ENCODE data around the gene IGFBPL1. TPM values are rescaled to one million over a fixed set of nuclear protein-coding genes. Genes with fewer than 3 reads are reported as not detected.

The IGFBPL1 gene
- total and polyA plus RNA-seq, 2 of the 8 experiments (the other 6 are each of a cell fraction or from before 2014, with no cell fraction given): 31.3 to 33.8 TPM

DNA sequence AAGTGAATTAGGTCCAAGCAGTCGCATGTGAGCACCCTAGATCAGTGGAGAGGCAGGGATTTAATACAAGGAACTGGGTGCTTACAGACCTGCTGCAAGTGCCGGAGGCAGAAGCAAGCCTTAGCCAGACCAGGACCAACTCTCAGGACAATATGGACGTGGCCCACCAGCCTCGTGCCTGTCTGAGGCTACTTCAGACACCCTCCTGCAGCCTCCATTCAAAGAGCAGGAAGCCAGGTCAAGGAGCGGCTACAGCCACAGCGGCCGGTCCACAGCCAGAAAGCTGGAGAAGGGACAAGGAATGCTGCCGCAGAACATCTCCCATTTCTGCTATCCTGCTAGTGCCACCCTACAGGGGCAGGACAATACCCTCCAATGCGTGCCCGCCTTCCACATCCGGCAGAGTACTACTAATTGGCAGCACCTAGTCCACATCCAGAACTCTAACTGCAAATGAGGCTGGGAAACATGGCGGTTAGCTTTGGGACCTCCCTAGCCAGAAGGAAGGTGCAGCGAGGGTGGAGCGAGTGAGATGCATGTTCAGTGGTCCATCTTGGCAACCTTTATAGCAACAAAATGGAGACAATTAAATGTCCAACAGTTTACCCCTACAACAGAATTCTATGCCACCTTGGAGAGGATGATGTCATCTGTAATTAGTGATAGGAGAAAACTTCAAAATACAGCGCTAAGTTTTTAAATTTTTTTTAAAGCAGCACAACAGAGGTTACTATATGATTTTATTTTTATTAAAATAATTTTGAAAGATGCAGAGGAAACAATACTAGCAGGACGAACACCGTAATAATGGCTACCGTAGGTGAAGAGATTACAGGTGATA, 32.8 kb downstream of the IGFBPL1 start:
- peak overlapping the region; percentile 85 to 96; a peak in 3 of 4 replicates for H3K4me2 ChIP-seq (ENCODE audit: insufficient read depth in 1 of 2, low read depth in 2 of 2, low read length in 2 of 2)
- TF ChIP-seq CBX5 (IDR thresholded peaks at IDR 0.05; ENCODE audit: low read depth, low read length) (no peak), KDM1A (IDR thresholded peaks at IDR 0.05; ENCODE audit: borderline replicate concordance, low read length) (no peak), SUZ12 (IDR thresholded peaks at IDR 0.05; ENCODE audit: low read length) (no peak), CTBP2 (IDR thresholded peaks at IDR 0.05; ENCODE audit: borderline replicate concordance, insufficient read depth, insufficient read length, low read length) (no peak), YY1 (IDR thresholded peaks at IDR 0.05; ENCODE audit: low read depth, low read length) (no peak), KDM5A (IDR thresholded peaks at IDR 0.05; ENCODE audit: low read length) (no peak)
- TF ChIP-seq, protein P1, sequence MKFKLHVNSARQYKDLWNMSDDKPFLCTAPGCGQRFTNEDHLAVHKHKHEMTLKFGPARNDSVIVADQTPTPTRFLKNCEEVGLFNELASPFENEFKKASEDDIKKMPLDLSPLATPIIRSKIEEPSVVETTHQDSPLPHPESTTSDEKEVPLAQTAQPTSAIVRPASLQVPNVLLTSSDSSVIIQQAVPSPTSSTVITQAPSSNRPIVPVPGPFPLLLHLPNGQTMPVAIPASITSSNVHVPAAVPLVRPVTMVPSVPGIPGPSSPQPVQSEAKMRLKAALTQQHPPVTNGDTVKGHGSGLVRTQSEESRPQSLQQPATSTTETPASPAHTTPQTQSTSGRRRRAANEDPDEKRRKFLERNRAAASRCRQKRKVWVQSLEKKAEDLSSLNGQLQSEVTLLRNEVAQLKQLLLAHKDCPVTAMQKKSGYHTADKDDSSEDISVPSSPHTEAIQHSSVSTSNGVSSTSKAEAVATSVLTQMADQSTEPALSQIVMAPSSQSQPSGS (IDR thresholded peaks at IDR 0.05; ENCODE audit: low read length): no peak
- TF ChIP-seq, protein P2, sequence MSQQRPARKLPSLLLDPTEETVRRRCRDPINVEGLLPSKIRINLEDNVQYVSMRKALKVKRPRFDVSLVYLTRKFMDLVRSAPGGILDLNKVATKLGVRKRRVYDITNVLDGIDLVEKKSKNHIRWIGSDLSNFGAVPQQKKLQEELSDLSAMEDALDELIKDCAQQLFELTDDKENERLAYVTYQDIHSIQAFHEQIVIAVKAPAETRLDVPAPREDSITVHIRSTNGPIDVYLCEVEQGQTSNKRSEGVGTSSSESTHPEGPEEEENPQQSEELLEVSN (IDR thresholded peaks at IDR 0.05): no peak

More for the DNA sequence above, 32.8 kb downstream of the IGFBPL1 start:
- Histone ChIP-seq H3K79me1 (ENCODE audit: low read depth, low read length) (peaks cover 17% of the 10 kb centered on the region), H2AFZ (ENCODE audit: low read length) (peak overlapping the region; percentile 63; the same call in 1 of the 2 replicates), H3K27me3 (replicated peaks in 1 of 4; ENCODE audit: control insufficient read depth in 3 of 4, extremely low read depth in 1 of 4, insufficient read depth in 3 of 4, low read length in 3 of 4) (0 out of 7 replicates have a peak, but pooled peaks cover 0 to 6% (median 0%) of the 10 kb centered on the region in 4 experiments), H3K4me3 (ENCODE audit: extremely low read depth in 1 of 4, insufficient read depth in 2 of 4, low read depth in 3 of 4, low read length in 4 of 4) (peak overlapping the region in 3 of 4 experiments; percentile 70 to 82 (median 78); a peak in 4 of 8 replicates), H3K18ac (ENCODE audit: extremely low read depth, low read length) (no peak overlapping the region; the same call in 1 of the 2 replicates), H3K9me3 (ENCODE audit: insufficient read depth in 2 of 2, low read depth in 1 of 2, low read length in 1 of 2) (no peaks in the 10 kb centered on the region), H3K4ac (replicated peaks; ENCODE audit: insufficient read length, low read depth, low read length) (no peak overlapping the region), H3K4me1 (replicated peaks in 1 of 4; ENCODE audit: control insufficient read depth in 3 of 4, insufficient read depth in 4 of 4, low read length in 3 of 4) (peaks cover 0 to 6% (median 4%) of the 10 kb centered on the region in 4 experiments; a peak in 3 of 7 replicates), H3K27ac (ENCODE audit: low read depth, low read length) (no peak overlapping the region), H2BK20ac (ENCODE audit: low read length) (0 out of 2 replicates have a peak overlapping the region, but pooled peaks have one; percentile 23), H3K36me3 (ENCODE audit: control insufficient read depth in 2 of 4, insufficient read depth in 4 of 4, low read length in 3 of 4) (peaks cover 6 to 18% (median 10%) of the 10 kb centered on the region in 4 experiments; a peak in 7 of 8 replicates), H4K20me1 (replicated peaks in 1 of 2; ENCODE audit: control insufficient read depth in 1 of 2, insufficient read depth in 2 of 2, low read length in 2 of 2) (peaks cover 0 to under 1% of the 10 kb centered on the region in 2 experiments), H4K91ac (replicated peaks; ENCODE audit: insufficient read length, low read length) (no peak overlapping the region), H4K8ac (ENCODE audit: extremely low read depth, insufficient read depth, low read length) (no peak overlapping the region), H3K14ac (ENCODE audit: insufficient read length) (no peak overlapping the region), H3K79me2 (ENCODE audit: control insufficient read depth in 1 of 2, insufficient read depth in 2 of 2, low read length in 2 of 2) (peaks cover 0 to 35% of the 10 kb centered on the region in 2 experiments; a peak in 2 of 4 replicates), H2AK5ac (ENCODE audit: low read depth, low read length) (peak overlapping the region; percentile 82; the same call in 1 of the 2 replicates), H2BK12ac (ENCODE audit: low read depth, low read length) (no peak overlapping the region), H2BK15ac (ENCODE audit: low read length) (0 out of 2 replicates have a peak overlapping the region, but pooled peaks have one; percentile 50), H2BK120ac (replicated peaks; ENCODE audit: low read depth, low read length) (no peak overlapping the region), H4K5ac (ENCODE audit: insufficient read length, low read depth, low read length) (no peak overlapping the region), H2BK5ac (ENCODE audit: low read depth, low read length) (no peak overlapping the region), H3K23me2 (ENCODE audit: low read depth, low read length) (peaks cover 9% of the 10 kb centered on the region; the same call in 1 of the 2 replicates), H3K23ac (ENCODE audit: insufficient read length) (no peak overlapping the region), H3K9ac (replicated peaks in 1 of 4; ENCODE audit: extremely low read depth in 1 of 4, low read depth in 3 of 4, low read length in 3 of 4) (no peak overlapping the region), H3K56ac (replicated peaks; ENCODE audit: insufficient read length, low read depth, low read length) (no peak overlapping the region)
- POLR2A ChIA-PET (ENCODE audit: partially characterized antibody): interaction anchor here (1.3 to 2.3 kb wide), 2 partner anchors 9 to 20 kb away, joined by 3 to 7 read pairs; no protein-coding TSS in a partner anchor
- CTCF ChIA-PET (ENCODE audit: partially characterized antibody): interaction anchor here (1.0 to 2.1 kb wide), 5 partner anchors 9 to 42 kb away, joined by 3 to 15 read pairs (median 5); no protein-coding TSS in a partner anchor
- DNase-seq (ENCODE audit: low read depth in 1 of 2, low spot score in 2 of 2): no peak
- 83% methylated on average over 18 of the region's 18 CpGs; no CpG with 5 or more reads in 1 of the 2 experiments for WGBS, 2 experiments (ENCODE audit: extremely low coverage in 1 of 2, insufficient coverage in 1 of 2, insufficient read length in 1 of 2, insufficient replicate concordance in 2 of 2, low coverage in 1 of 2, low lambda C conversion rate in 2 of 2, missing lambda C conversion rate in 1 of 2)
- FAIRE-seq: no peak

All from H1 (cell line).